HL-60 (cell line): Measurements from ENCODE around the gene APOBEC2.

ENCODE experiments used
- CTCF ChIP-seq: IDR thresholded peaks from one replicate; pipeline ENCODE4 v1.5.1; 2011; ENCODE audit warnings: low read length, control low read depth, inconsistent platforms; ENCODE audit not compliant: insufficient read depth
- GABPA ChIP-seq: IDR thresholded peaks from 2 replicates; pipeline ENCODE4 v1.6.1; 2012; ENCODE audit warnings: low read depth
- POLR2AphosphoS5 ChIP-seq: IDR thresholded peaks from 2 replicates; pipeline ENCODE4 v1.6.1; 2012; ENCODE audit warnings: low read depth
- REST ChIP-seq: IDR thresholded peaks from 2 replicates; pipeline ENCODE4 v1.6.1; 2012; ENCODE audit warnings: low read depth; ENCODE audit not compliant: insufficient replicate concordance
- SPI1 ChIP-seq: IDR thresholded peaks from 2 replicates; pipeline ENCODE4 v1.6.1; 2012; ENCODE audit warnings: low read depth, mild to moderate bottlenecking, borderline replicate concordance

GRCh38 chr6:41065550-41066026, 12.6 kb downstream of the APOBEC2 start:
- TF ChIP-seq CTCF (no peak), GABPA (no peak), POLR2AphosphoS5 (no peak), REST (no peak), SPI1 (no peak)
